Measurements from ENCODE around the gene B4GALNT2.

Gene B4GALNT2

GRCh38 chr17:49190932-49191331 lies 58.4 kb downstream of the B4GALNT2 start:
- Histone ChIP-seq H3K4me2 (ENCODE audit: low read depth, low read length) (no peak overlapping the region), H3K27me3 (replicated peaks; ENCODE audit: insufficient read depth, low read length) (no peaks in the 10 kb centered on the region), H3K79me2 (ENCODE audit: low read length) (no peaks in the 10 kb centered on the region), H4K20me1 (ENCODE audit: insufficient read depth, low read length) (no peaks in the 10 kb centered on the region), H3K4me1 (ENCODE audit: low read length) (no peaks in the 10 kb centered on the region), H3K9ac (ENCODE audit: low read length) (no peak overlapping the region), H3K9me2 (replicated peaks; ENCODE audit: insufficient read depth, low read length) (no peaks in the 10 kb centered on the region), H3K27ac (ENCODE audit: low read length) (no peak overlapping the region), H3K36me3 (replicated peaks; ENCODE audit: insufficient read depth, low read length) (no peaks in the 10 kb centered on the region), H3F3A (ENCODE audit: insufficient read depth, low read length) (peaks cover 19% of the 10 kb centered on the region), H2AFZ (ENCODE audit: low read length) (no peak overlapping the region), H3K4me3 (ENCODE audit: low read length) (no peak overlapping the region), H3K9me3 (replicated peaks; ENCODE audit: insufficient read depth, low read length) (no peaks in the 10 kb centered on the region)
- no peak for TF ChIP-seq CTCF (IDR thresholded peaks at IDR 0.05; ENCODE audit: low read length)
- TF ChIP-seq EZH2phosphoT487 (IDR thresholded peaks at IDR 0.05; ENCODE audit: low read length), result no peak
- TF ChIP-seq EZH2 (optimal IDR thresholded peaks at IDR 0.05; ENCODE audit: low read depth, low read length), result no peak
- DNase-seq, result no peak

GRCh38 chr17:49191409-49191916 lies 58.9 kb downstream of the B4GALNT2 start:
- H4K20me1 ChIP-seq (ENCODE audit: insufficient read depth, low read length), result no peaks in the 10 kb centered on the region
- H3K27me3 ChIP-seq (replicated peaks; ENCODE audit: insufficient read depth, low read length), result no peaks in the 10 kb centered on the region
- H3K79me2 ChIP-seq (ENCODE audit: low read length), result no peaks in the 10 kb centered on the region
- no peak for TF ChIP-seq EZH2 (optimal IDR thresholded peaks at IDR 0.05; ENCODE audit: low read depth, low read length)
- H2AFZ ChIP-seq (ENCODE audit: low read length), result peak overlapping the region; percentile 90
- peak overlapping the region; percentile 97 for H3K27ac ChIP-seq (ENCODE audit: low read length)
- peak; percentile 84 for DNase-seq
- H3F3A ChIP-seq (ENCODE audit: insufficient read depth, low read length), result peaks cover 19% of the 10 kb centered on the region
- no peaks in the 10 kb centered on the region for H3K9me3 ChIP-seq (replicated peaks; ENCODE audit: insufficient read depth, low read length)
- H3K4me2 ChIP-seq (ENCODE audit: low read depth, low read length), result peak overlapping the region; percentile 88
- H3K9me2 ChIP-seq (replicated peaks; ENCODE audit: insufficient read depth, low read length), result no peaks in the 10 kb centered on the region
- H3K36me3 ChIP-seq (replicated peaks; ENCODE audit: insufficient read depth, low read length), result no peaks in the 10 kb centered on the region
- peak overlapping the region; percentile 83 for H3K4me3 ChIP-seq (ENCODE audit: low read length)
- peak overlapping the region; percentile 97 for H3K9ac ChIP-seq (ENCODE audit: low read length)
- no peaks in the 10 kb centered on the region for H3K4me1 ChIP-seq (ENCODE audit: low read length)

- H3K27ac ChIP-seq (ENCODE audit: low read length), result peak overlapping the region; percentile 97
- H3K4me1 ChIP-seq (ENCODE audit: low read length), result no peaks in the 10 kb centered on the region
- no peaks in the 10 kb centered on the region for H3K9me2 ChIP-seq (replicated peaks; ENCODE audit: insufficient read depth, low read length)
- H3K36me3 ChIP-seq (replicated peaks; ENCODE audit: insufficient read depth, low read length), result no peaks in the 10 kb centered on the region
- peak overlapping the region; percentile 97 for H3K9ac ChIP-seq (ENCODE audit: low read length)
- no peaks in the 10 kb centered on the region for H3K27me3 ChIP-seq (replicated peaks; ENCODE audit: insufficient read depth, low read length)
- no peaks in the 10 kb centered on the region for H4K20me1 ChIP-seq (ENCODE audit: insufficient read depth, low read length)
- H2AFZ ChIP-seq (ENCODE audit: low read length), result peak overlapping the region; percentile 90
- H3K79me2 ChIP-seq (ENCODE audit: low read length), result no peaks in the 10 kb centered on the region
- peak overlapping the region; percentile 83 for H3K4me3 ChIP-seq (ENCODE audit: low read length)
- H3K4me2 ChIP-seq (ENCODE audit: low read depth, low read length), result peak overlapping the region; percentile 88
- DNase-seq, result peak; percentile 91
- peaks cover 19% of the 10 kb centered on the region for H3F3A ChIP-seq (ENCODE audit: insufficient read depth, low read length)
- H3K9me3 ChIP-seq (replicated peaks; ENCODE audit: insufficient read depth, low read length), result no peaks in the 10 kb centered on the region
- TF ChIP-seq CTCF (IDR thresholded peaks at IDR 0.05; ENCODE audit: low read length) (peak; percentile 40), EZH2 (optimal IDR thresholded peaks at IDR 0.05; ENCODE audit: low read depth, low read length) (no peak)
Observed at GRCh38 chr17:49191917-49192741, 59.6 kb downstream of the B4GALNT2 start.

Measured in MM.1S (cell line).